ENCODE measurements around the gene CACNA1D. TPM values are rescaled to one million over a fixed set of nuclear protein-coding genes. Genes with fewer than 3 reads are reported as not detected.

CACNA1D gene
- total RNA-seq, 1 donor from 2014 or later: 5.7 TPM

- Histone ChIP-seq H3K4me1 (ENCODE audit: control insufficient read depth in 3 of 3, insufficient read depth in 3 of 3, low read length in 3 of 3) (peaks cover 0 to 2% (median 0%) of the 10 kb centered on the region in 3 donors), H3K9ac (ENCODE audit: low read depth in 1 of 3, low read length in 3 of 3) (no peak overlapping the region), H3K4me3 (ENCODE audit: low read length in 3 of 3) (no peak overlapping the region), H3K9me3 (ENCODE audit: control insufficient read depth in 3 of 3, low read length in 3 of 3) (no peaks in the 10 kb centered on the region), H3K27ac (ENCODE audit: low read depth, low read length) (no peak overlapping the region), H3K27me3 (ENCODE audit: control insufficient read depth in 3 of 3, insufficient read depth in 3 of 3, low read length in 3 of 3) (peaks cover 12 to 29% (median 27%) of the 10 kb centered on the region in 3 donors), H3K36me3 (ENCODE audit: control insufficient read depth in 3 of 3, insufficient read depth in 3 of 3, low read length in 3 of 3) (no peaks in the 10 kb centered on the region)
Measured at GRCh38 chr3:53773021-53773436, 278.6 kb downstream of the CACNA1D start.

- H3K4me1 ChIP-seq (ENCODE audit: control insufficient read depth in 3 of 3, insufficient read depth in 3 of 3, low read length in 3 of 3): peaks cover 0 to 2% (median 0%) of the 10 kb centered on the region in 3 donors
- H3K27me3 ChIP-seq (ENCODE audit: control insufficient read depth in 3 of 3, insufficient read depth in 3 of 3, low read length in 3 of 3): peaks cover 12 to 29% (median 23%) of the 10 kb centered on the region in 3 donors
- no peaks in the 10 kb centered on the region for H3K9me3 ChIP-seq (ENCODE audit: control insufficient read depth in 3 of 3, low read length in 3 of 3)
- no peak overlapping the region for H3K4me3 ChIP-seq (ENCODE audit: low read length in 3 of 3)
- no peak overlapping the region for H3K9ac ChIP-seq (ENCODE audit: low read depth in 1 of 3, low read length in 3 of 3)
- H3K27ac ChIP-seq (ENCODE audit: low read depth, low read length): no peak overlapping the region
- H3K36me3 ChIP-seq (ENCODE audit: control insufficient read depth in 3 of 3, insufficient read depth in 3 of 3, low read length in 3 of 3): no peaks in the 10 kb centered on the region
Measured at GRCh38 chr3:53773611-53774368, 279.4 kb downstream of the CACNA1D start.

GRCh38 chr3:53774414-53774813 lies 280.0 kb downstream of the CACNA1D start:
- Histone ChIP-seq H3K27ac (ENCODE audit: low read depth, low read length) (no peak overlapping the region), H3K27me3 (ENCODE audit: control insufficient read depth in 3 of 3, insufficient read depth in 3 of 3, low read length in 3 of 3) (peaks cover 6 to 23% (median 18%) of the 10 kb centered on the region in 3 donors), H3K4me3 (ENCODE audit: low read length in 3 of 3) (no peak overlapping the region), H3K4me1 (ENCODE audit: control insufficient read depth in 3 of 3, insufficient read depth in 3 of 3, low read length in 3 of 3) (peaks cover 0 to 2% (median 0%) of the 10 kb centered on the region in 3 donors), H3K9ac (ENCODE audit: low read depth in 1 of 3, low read length in 3 of 3) (no peak overlapping the region), H3K9me3 (ENCODE audit: control insufficient read depth in 3 of 3, low read length in 3 of 3) (no peaks in the 10 kb centered on the region), H3K36me3 (ENCODE audit: control insufficient read depth in 3 of 3, insufficient read depth in 3 of 3, low read length in 3 of 3) (no peaks in the 10 kb centered on the region)

- Histone ChIP-seq H3K4me1 (ENCODE audit: control insufficient read depth in 3 of 3, insufficient read depth in 3 of 3, low read length in 3 of 3) (peaks cover 0 to 2% (median 0%) of the 10 kb centered on the region in 3 donors), H3K27ac (ENCODE audit: low read depth, low read length) (no peak overlapping the region), H3K9me3 (ENCODE audit: control insufficient read depth in 3 of 3, low read length in 3 of 3) (no peaks in the 10 kb centered on the region), H3K27me3 (ENCODE audit: control insufficient read depth in 3 of 3, insufficient read depth in 3 of 3, low read length in 3 of 3) (peaks cover 3 to 19% (median 14%) of the 10 kb centered on the region in 3 donors), H3K36me3 (ENCODE audit: control insufficient read depth in 3 of 3, insufficient read depth in 3 of 3, low read length in 3 of 3) (no peaks in the 10 kb centered on the region), H3K4me3 (ENCODE audit: low read length in 3 of 3) (no peak overlapping the region), H3K9ac (ENCODE audit: low read depth in 1 of 3, low read length in 3 of 3) (no peak overlapping the region)
Measured at GRCh38 chr3:53775018-53775417, 280.6 kb downstream of the CACNA1D start.

GRCh38 chr3:53775834-53776251 lies 281.4 kb downstream of the CACNA1D start:
- H3K4me1 ChIP-seq (ENCODE audit: control insufficient read depth in 3 of 3, insufficient read depth in 3 of 3, low read length in 3 of 3): peaks cover 0 to 2% (median 0%) of the 10 kb centered on the region in 3 donors
- H3K27me3 ChIP-seq (ENCODE audit: control insufficient read depth in 3 of 3, insufficient read depth in 3 of 3, low read length in 3 of 3): peaks cover 3 to 15% (median 7%) of the 10 kb centered on the region in 3 donors
- no peak overlapping the region for H3K9ac ChIP-seq (ENCODE audit: low read depth in 1 of 3, low read length in 3 of 3)
- H3K4me3 ChIP-seq (ENCODE audit: low read length in 3 of 3): no peak overlapping the region
- no peak overlapping the region for H3K27ac ChIP-seq (ENCODE audit: low read depth, low read length)
- H3K36me3 ChIP-seq (ENCODE audit: control insufficient read depth in 3 of 3, insufficient read depth in 3 of 3, low read length in 3 of 3): no peaks in the 10 kb centered on the region
- no peaks in the 10 kb centered on the region for H3K9me3 ChIP-seq (ENCODE audit: control insufficient read depth in 3 of 3, low read length in 3 of 3)

- H3K27me3 ChIP-seq (ENCODE audit: control insufficient read depth in 3 of 3, insufficient read depth in 3 of 3, low read length in 3 of 3): peaks cover 3 to 13% (median 4%) of the 10 kb centered on the region in 3 donors
- no peak overlapping the region for H3K4me3 ChIP-seq (ENCODE audit: low read length in 3 of 3)
- H3K9ac ChIP-seq (ENCODE audit: low read depth in 1 of 3, low read length in 3 of 3): peak overlapping the region in 1 of 3 donors; percentile 25
- H3K9me3 ChIP-seq (ENCODE audit: control insufficient read depth in 3 of 3, low read length in 3 of 3): no peaks in the 10 kb centered on the region
- no peak overlapping the region for H3K27ac ChIP-seq (ENCODE audit: low read depth, low read length)
- peaks cover 0 to 2% (median 0%) of the 10 kb centered on the region in 3 donors for H3K4me1 ChIP-seq (ENCODE audit: control insufficient read depth in 3 of 3, insufficient read depth in 3 of 3, low read length in 3 of 3)
- H3K36me3 ChIP-seq (ENCODE audit: control insufficient read depth in 3 of 3, insufficient read depth in 3 of 3, low read length in 3 of 3): no peaks in the 10 kb centered on the region
Measured at GRCh38 chr3:53776494-53777101, 282.2 kb downstream of the CACNA1D start.

- H3K9ac ChIP-seq (ENCODE audit: low read depth in 1 of 3, low read length in 3 of 3): no peak overlapping the region
- H3K36me3 ChIP-seq (ENCODE audit: control insufficient read depth in 3 of 3, insufficient read depth in 3 of 3, low read length in 3 of 3): no peaks in the 10 kb centered on the region
- H3K27ac ChIP-seq (ENCODE audit: low read depth, low read length): no peak overlapping the region
- H3K4me3 ChIP-seq (ENCODE audit: low read length in 3 of 3): no peak overlapping the region
- H3K27me3 ChIP-seq (ENCODE audit: control insufficient read depth in 3 of 3, insufficient read depth in 3 of 3, low read length in 3 of 3): peaks cover 3 to 7% (median 4%) of the 10 kb centered on the region in 3 donors
- H3K4me1 ChIP-seq (ENCODE audit: control insufficient read depth in 3 of 3, insufficient read depth in 3 of 3, low read length in 3 of 3): peaks cover 0 to 2% (median 0%) of the 10 kb centered on the region in 3 donors
- no peaks in the 10 kb centered on the region for H3K9me3 ChIP-seq (ENCODE audit: control insufficient read depth in 3 of 3, low read length in 3 of 3)
Measured at GRCh38 chr3:53777468-53777867, 283.1 kb downstream of the CACNA1D start.

- Histone ChIP-seq H3K9ac (ENCODE audit: low read depth in 1 of 3, low read length in 3 of 3) (no peak overlapping the region), H3K27ac (ENCODE audit: low read depth, low read length) (no peak overlapping the region), H3K9me3 (ENCODE audit: control insufficient read depth in 3 of 3, low read length in 3 of 3) (no peaks in the 10 kb centered on the region), H3K4me1 (ENCODE audit: control insufficient read depth in 3 of 3, insufficient read depth in 3 of 3, low read length in 3 of 3) (no peaks in the 10 kb centered on the region), H3K4me3 (ENCODE audit: low read length in 3 of 3) (no peak overlapping the region), H3K27me3 (ENCODE audit: control insufficient read depth in 3 of 3, insufficient read depth in 3 of 3, low read length in 3 of 3) (peaks cover 3 to 5% (median 4%) of the 10 kb centered on the region in 3 donors), H3K36me3 (ENCODE audit: control insufficient read depth in 3 of 3, insufficient read depth in 3 of 3, low read length in 3 of 3) (no peaks in the 10 kb centered on the region)
Measured at GRCh38 chr3:53778153-53778552, 283.7 kb downstream of the CACNA1D start.

GRCh38 chr3:53780171-53780570 lies 285.8 kb downstream of the CACNA1D start:
- Histone ChIP-seq H3K9me3 (ENCODE audit: control insufficient read depth in 3 of 3, low read length in 3 of 3) (no peaks in the 10 kb centered on the region), H3K4me1 (ENCODE audit: control insufficient read depth in 3 of 3, insufficient read depth in 3 of 3, low read length in 3 of 3) (no peaks in the 10 kb centered on the region), H3K27ac (ENCODE audit: low read depth, low read length) (no peak overlapping the region), H3K9ac (ENCODE audit: low read depth in 1 of 3, low read length in 3 of 3) (no peak overlapping the region), H3K36me3 (ENCODE audit: control insufficient read depth in 3 of 3, insufficient read depth in 3 of 3, low read length in 3 of 3) (no peaks in the 10 kb centered on the region), H3K4me3 (ENCODE audit: low read length in 3 of 3) (no peak overlapping the region), H3K27me3 (ENCODE audit: control insufficient read depth in 3 of 3, insufficient read depth in 3 of 3, low read length in 3 of 3) (peaks cover 0 to 5% (median 4%) of the 10 kb centered on the region in 3 donors)

GRCh38 chr3:53780806-53781205 lies 286.4 kb downstream of the CACNA1D start:
- Histone ChIP-seq H3K9me3 (ENCODE audit: control insufficient read depth in 3 of 3, low read length in 3 of 3) (no peaks in the 10 kb centered on the region), H3K4me3 (ENCODE audit: low read length in 3 of 3) (no peak overlapping the region), H3K27ac (ENCODE audit: low read depth, low read length) (no peak overlapping the region)

More at GRCh38 chr3:53780806-53781205, 286.4 kb downstream of the CACNA1D start:
- H3K9ac ChIP-seq (ENCODE audit: low read depth in 1 of 3, low read length in 3 of 3): no peak overlapping the region
- peaks cover 0 to 10% (median 5%) of the 10 kb centered on the region in 3 donors for H3K27me3 ChIP-seq (ENCODE audit: control insufficient read depth in 3 of 3, insufficient read depth in 3 of 3, low read length in 3 of 3)
- no peaks in the 10 kb centered on the region for H3K4me1 ChIP-seq (ENCODE audit: control insufficient read depth in 3 of 3, insufficient read depth in 3 of 3, low read length in 3 of 3)
- H3K36me3 ChIP-seq (ENCODE audit: control insufficient read depth in 3 of 3, insufficient read depth in 3 of 3, low read length in 3 of 3): no peaks in the 10 kb centered on the region
